Measurements from ENCODE around the gene PPP1R1B. TPM values are rescaled to one million over a fixed set of nuclear protein-coding genes. Genes with fewer than 3 reads are reported as not detected.
A peak's percentile ranks its signal among the peaks of the same experiment; 100 is the strongest.

The PPP1R1B gene
- polyA plus RNA-seq, 1 donor (not counting 4 experiments of a cell fraction or from before 2014, with no cell fraction given) = 0.18 TPM

DNA sequence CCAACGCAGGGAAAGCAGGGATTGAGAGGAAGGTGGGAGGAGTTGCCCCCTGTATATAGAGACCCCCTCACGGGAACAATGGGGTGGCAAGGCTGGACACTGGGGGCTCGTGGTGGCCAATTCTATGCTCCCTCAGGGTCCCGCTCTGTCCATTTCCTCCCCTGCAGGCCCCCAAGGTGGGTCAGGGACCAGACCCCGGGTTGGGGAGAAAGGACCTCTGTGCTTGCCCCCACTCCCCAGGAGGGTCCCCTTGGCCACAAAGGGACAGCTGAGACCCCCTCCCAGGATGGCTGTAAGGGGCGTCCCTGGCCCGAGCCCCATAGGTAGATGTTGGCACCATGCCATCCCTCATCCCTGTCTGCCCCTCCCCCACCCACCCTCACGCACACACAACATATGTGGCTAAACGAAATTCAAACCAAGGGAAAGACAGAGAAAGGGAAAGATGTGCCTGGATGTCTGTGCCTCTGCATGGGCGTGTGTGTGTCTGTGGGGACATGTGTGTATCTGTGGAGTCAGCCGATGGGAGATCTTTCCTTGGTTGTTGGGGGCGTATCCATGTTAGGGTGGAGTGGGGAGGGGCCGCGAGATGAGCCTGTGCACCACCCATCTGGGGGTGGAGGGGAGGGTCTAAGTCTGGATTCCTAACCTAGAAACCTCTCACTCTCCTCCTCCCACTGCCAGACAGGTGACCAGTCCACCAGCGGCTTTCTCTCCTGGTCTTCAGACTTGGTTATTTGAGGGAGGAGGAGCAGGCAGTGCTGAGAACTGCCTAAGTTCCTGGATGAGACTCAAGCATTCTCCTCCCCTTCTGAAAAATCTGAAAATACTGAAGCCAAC, 18.4 kb upstream of the PPP1R1B start:
- Histone ChIP-seq H3K27ac (ENCODE audit: control insufficient read depth, insufficient read depth, low read length) (no peak overlapping the region), H3K9me1 (ENCODE audit: control insufficient read depth, extremely low read depth, insufficient read depth, low read length) (no peaks in the 10 kb centered on the region), H3K4me3 (ENCODE audit: control insufficient read depth in 2 of 3, extremely low read depth in 1 of 3, insufficient read depth in 2 of 3, low read depth in 1 of 3, low read length in 3 of 3) (no peak overlapping the region), H3K27me3 (ENCODE audit: control insufficient read depth, extremely low read depth, insufficient read depth, low read length) (peaks cover 74% of the 10 kb centered on the region), H3K9me3 (ENCODE audit: control insufficient read depth, low read depth, low read length) (no peaks in the 10 kb centered on the region), H3K9ac (ENCODE audit: control insufficient read depth, extremely low read depth, insufficient read depth, low read length) (no peak overlapping the region), H3K36me3 (ENCODE audit: control insufficient read depth in 2 of 2, extremely low read depth in 1 of 2, insufficient read depth in 2 of 2, low read length in 2 of 2) (no peaks in the 10 kb centered on the region), H3K4me1 (ENCODE audit: control insufficient read depth, extremely low read depth, insufficient read depth, low read length) (peaks cover 21% of the 10 kb centered on the region), H4K20me1 (ENCODE audit: control insufficient read depth, extremely low read depth, insufficient read depth, low read length) (peaks cover 2% of the 10 kb centered on the region), H2AFZ (ENCODE audit: control insufficient read depth, low read length) (no peak overlapping the region), H3K79me2 (ENCODE audit: control insufficient read depth, insufficient read depth, low read length) (no peaks in the 10 kb centered on the region), H3K4me2 (ENCODE audit: control insufficient read depth, extremely low read depth, insufficient read depth, low read depth, low read length) (no peak overlapping the region)
- DNase-seq (ENCODE audit: low read depth, low spot score) (no peak), FAIRE-seq (no peak)
- TF ChIP-seq, protein P1, sequence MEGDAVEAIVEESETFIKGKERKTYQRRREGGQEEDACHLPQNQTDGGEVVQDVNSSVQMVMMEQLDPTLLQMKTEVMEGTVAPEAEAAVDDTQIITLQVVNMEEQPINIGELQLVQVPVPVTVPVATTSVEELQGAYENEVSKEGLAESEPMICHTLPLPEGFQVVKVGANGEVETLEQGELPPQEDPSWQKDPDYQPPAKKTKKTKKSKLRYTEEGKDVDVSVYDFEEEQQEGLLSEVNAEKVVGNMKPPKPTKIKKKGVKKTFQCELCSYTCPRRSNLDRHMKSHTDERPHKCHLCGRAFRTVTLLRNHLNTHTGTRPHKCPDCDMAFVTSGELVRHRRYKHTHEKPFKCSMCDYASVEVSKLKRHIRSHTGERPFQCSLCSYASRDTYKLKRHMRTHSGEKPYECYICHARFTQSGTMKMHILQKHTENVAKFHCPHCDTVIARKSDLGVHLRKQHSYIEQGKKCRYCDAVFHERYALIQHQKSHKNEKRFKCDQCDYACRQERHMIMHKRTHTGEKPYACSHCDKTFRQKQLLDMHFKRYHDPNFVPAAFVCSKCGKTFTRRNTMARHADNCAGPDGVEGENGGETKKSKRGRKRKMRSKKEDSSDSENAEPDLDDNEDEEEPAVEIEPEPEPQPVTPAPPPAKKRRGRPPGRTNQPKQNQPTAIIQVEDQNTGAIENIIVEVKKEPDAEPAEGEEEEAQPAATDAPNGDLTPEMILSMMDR (optimal IDR thresholded peaks at IDR 0.05 in 1 of 3, IDR thresholded peaks at IDR 0.05 in 1 of 3, conservative IDR thresholded peaks at IDR 0.05 in 1 of 3; ENCODE audit: extremely low read depth in 1 of 3, insufficient read depth in 2 of 3, low read length in 3 of 3) = no peak
- TF ChIP-seq EZH2 (IDR thresholded peaks at IDR 0.05; ENCODE audit: low read length) = no peak
- dilution Hi-C loops (cut with MboI; ENCODE audit: extremely low pct_ligation_motif_present, low sequenced_read_pairs) = no loop called here

DNA sequence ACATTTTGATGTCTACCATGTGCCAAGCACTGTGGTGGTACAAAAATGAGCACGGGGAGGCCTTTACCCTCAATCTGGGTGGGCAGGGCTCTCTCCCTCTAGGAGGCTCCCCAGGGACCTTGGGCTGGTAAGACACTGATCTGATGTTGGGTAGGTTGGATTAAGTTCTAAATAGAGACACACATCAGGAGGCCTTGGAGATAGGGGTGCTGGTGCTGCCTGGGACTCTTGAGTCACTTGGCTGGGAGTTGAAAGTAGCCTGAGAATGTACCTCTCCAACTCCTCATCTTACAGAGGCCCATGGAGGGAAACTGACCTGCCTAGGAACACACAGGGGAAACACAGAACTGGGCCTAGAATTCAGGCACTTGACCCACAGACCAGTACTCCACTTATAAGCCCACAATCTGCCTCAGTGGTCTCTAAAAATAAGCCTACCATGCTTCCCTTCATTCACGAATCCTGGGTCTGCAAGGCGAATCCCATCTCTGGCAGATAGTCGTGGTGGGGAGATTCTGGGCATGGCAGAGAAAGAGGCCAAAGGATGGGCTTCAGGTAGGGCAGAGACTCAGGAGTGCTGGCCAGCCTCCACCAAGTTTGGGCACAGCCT, 17.2 kb upstream of the PPP1R1B start:
- dilution Hi-C loops (cut with MboI; ENCODE audit: extremely low pct_ligation_motif_present, low sequenced_read_pairs) = no loop called here
- Histone ChIP-seq H4K20me1 (ENCODE audit: control insufficient read depth, extremely low read depth, insufficient read depth, low read length) (peaks cover 2% of the 10 kb centered on the region), H3K9me3 (ENCODE audit: control insufficient read depth, low read depth, low read length) (no peaks in the 10 kb centered on the region), H3K4me2 (ENCODE audit: control insufficient read depth, extremely low read depth, insufficient read depth, low read depth, low read length) (no peak overlapping the region), H3K9me1 (ENCODE audit: control insufficient read depth, extremely low read depth, insufficient read depth, low read length) (no peaks in the 10 kb centered on the region), H3K27me3 (ENCODE audit: control insufficient read depth, extremely low read depth, insufficient read depth, low read length) (peaks cover 70% of the 10 kb centered on the region), H3K79me2 (ENCODE audit: control insufficient read depth, insufficient read depth, low read length) (no peaks in the 10 kb centered on the region), H3K9ac (ENCODE audit: control insufficient read depth, extremely low read depth, insufficient read depth, low read length) (no peak overlapping the region), H2AFZ (ENCODE audit: control insufficient read depth, low read length) (no peak overlapping the region), H3K36me3 (ENCODE audit: control insufficient read depth in 2 of 2, extremely low read depth in 1 of 2, insufficient read depth in 2 of 2, low read length in 2 of 2) (no peaks in the 10 kb centered on the region), H3K4me3 (ENCODE audit: control insufficient read depth in 2 of 3, extremely low read depth in 1 of 3, insufficient read depth in 2 of 3, low read depth in 1 of 3, low read length in 3 of 3) (no peak overlapping the region), H3K27ac (ENCODE audit: control insufficient read depth, insufficient read depth, low read length) (no peak overlapping the region), H3K4me1 (ENCODE audit: control insufficient read depth, extremely low read depth, insufficient read depth, low read length) (peaks cover 14% of the 10 kb centered on the region)
- peak; percentile 49 for FAIRE-seq
- DNase-seq (ENCODE audit: low read depth, low spot score) = no peak
- TF ChIP-seq, protein P1 (optimal IDR thresholded peaks at IDR 0.05 in 1 of 3, IDR thresholded peaks at IDR 0.05 in 1 of 3, conservative IDR thresholded peaks at IDR 0.05 in 1 of 3; ENCODE audit: extremely low read depth in 1 of 3, insufficient read depth in 2 of 3, low read length in 3 of 3) = no peak
- no peak for TF ChIP-seq EZH2 (IDR thresholded peaks at IDR 0.05; ENCODE audit: low read length)
